Esophagus (tissue), 2 donors: ENCODE results near the gene ZNF501. TPM values are rescaled to one million over a fixed set of nuclear protein-coding genes. Genes with fewer than 3 reads are reported as not detected.

Experiments used
- H3K27ac ChIP-seq, 2 donors: one replicate each; pipeline ENCODE4 v1.5.1; 2013; ENCODE audit warnings: low read depth in 2 of 2, mild to moderate bottlenecking in 2 of 2, inconsistent platforms in 1 of 2, low read length in 1 of 2, moderate library complexity in 1 of 2
- H3K27me3 ChIP-seq, 2 donors: one replicate each; pipeline ENCODE4 v1.6.1; 2013; ENCODE audit warnings: low read length in 2 of 2, control low read depth in 1 of 2, mild to moderate bottlenecking in 1 of 2; ENCODE audit not compliant: insufficient read depth in 2 of 2, control insufficient read depth in 1 of 2
- H3K36me3 ChIP-seq, 2 donors: one replicate each; pipeline ENCODE4 v1.6.1; 2013; ENCODE audit warnings: low read length in 1 of 2; ENCODE audit not compliant: control insufficient read depth in 2 of 2, insufficient read depth in 2 of 2
- H3K4me1 ChIP-seq, 2 donors: one replicate each; pipeline ENCODE4 v1.6.1; 2013; ENCODE audit warnings: low read length in 1 of 2; ENCODE audit not compliant: control insufficient read depth in 2 of 2, insufficient read depth in 2 of 2
- H3K4me3 ChIP-seq, 2 donors: one replicate each; pipeline ENCODE4 v1.5.1; 2013; ENCODE audit warnings: low read length in 2 of 2, mild to moderate bottlenecking in 2 of 2, low read depth in 1 of 2, moderate library complexity in 1 of 2
- H3K9me3 ChIP-seq, 2 donors: one replicate each; pipeline ENCODE4 v1.6.1; 2013; ENCODE audit warnings: mild to moderate bottlenecking in 2 of 2, low read depth in 1 of 2, low read length in 1 of 2, moderate library complexity in 1 of 2; ENCODE audit not compliant: control insufficient read depth in 2 of 2, insufficient read depth in 1 of 2
- WGBS, 2 donors: extraction: QIAGEN DNeasy Blood & Tissue Kit; methylation state at CpG; one replicate each; pipeline ENCODE4 v1.1.7; 2013; 5-methylcytosine and 5-hydroxymethylcytosine counted together
- polyA plus RNA-seq, 2 donors: library from polyadenylated mRNA; stranded (reverse); fragments of 200-250 nt; gene quantifications; one replicate each; pipeline ENCODE4 v1.2.3, GENCODE V29; 2013
- donor health status: healthy with polysubstance abuse.
- donor health status: Bipolar disorder and iron deficiency.

ZNF501 gene
- polyA plus RNA-seq, 2 donors = 0.53 to 0.89 TPM

GRCh38 chr3:44734646-44735168 lies 5.3 kb downstream of the ZNF501 start:
- Histone ChIP-seq H3K9me3 (peaks cover 4 to 17% of the 10 kb centered on the region in 2 donors), H3K4me1 (no peaks in the 10 kb centered on the region), H3K4me3 (no peak overlapping the region), H3K27me3 (peaks cover 0 to 2% of the 10 kb centered on the region in 2 donors), H3K36me3 (peaks cover 0 to 6% of the 10 kb centered on the region in 2 donors), H3K27ac (no peak overlapping the region)
- WGBS, 2 donors = 92 to 94% methylated on average over 3 of the region's 3 CpGs

- 2% methylated on average over 15 of the region's 15 CpGs for WGBS, 2 donors
- peak overlapping the region; percentile 18 to 77 for H3K27ac ChIP-seq
Measured at GRCh38 chr3:44761101-44761423, 31.6 kb downstream of the ZNF501 start.

GRCh38 chr3:44761424-44762169 lies 32.2 kb downstream of the ZNF501 start, which contains the start of the genes KIAA1143 and KIF15:
Gene KIAA1143, minus strand, starts transcription at chr3:44761619. Its CDS starts 17 bp downstream, at chr3:44761602.
Gene KIF15, plus strand, starts transcription at chr3:44761794. Its CDS starts 72 bp downstream, at chr3:44761866.
- H3K27ac ChIP-seq = peak within 1 kb of the TSS; percentile 18 to 77
- 0 to 1% methylated on average over 64 of the region's 64 CpGs for WGBS, 2 donors

More at GRCh38 chr3:44761101-44761423, 31.6 kb downstream of the ZNF501 start:
- Histone ChIP-seq H3K27me3 (no peaks in the 10 kb centered on the region), H3K4me3 (peak overlapping the region; percentile 60 to 92), H3K4me1 (no peaks in the 10 kb centered on the region), H3K9me3 (peaks cover 0 to 2% of the 10 kb centered on the region in 2 donors), H3K36me3 (no peaks in the 10 kb centered on the region)

GRCh38 chr3:44762170-44762677 lies 32.8 kb downstream of the ZNF501 start:
- no peaks in the 10 kb centered on the region for H3K27me3 ChIP-seq
- H3K4me1 ChIP-seq = no peaks in the 10 kb centered on the region
- peak overlapping the region in 1 of 2 donors; percentile 44 for H3K27ac ChIP-seq
- 2 to 3% methylated on average over 9 of the region's 9 CpGs for WGBS, 2 donors
- H3K9me3 ChIP-seq = peaks cover 0 to 1% of the 10 kb centered on the region in 2 donors
- H3K36me3 ChIP-seq = no peaks in the 10 kb centered on the region
- H3K4me3 ChIP-seq = peak overlapping the region; percentile 60 to 92

More at GRCh38 chr3:44761424-44762169, 32.2 kb downstream of the ZNF501 start, which contains the start of the genes KIAA1143 and KIF15:
- H3K4me1 ChIP-seq = no peaks in the 10 kb centered on the region
- H3K9me3 ChIP-seq = peaks cover 0 to 2% of the 10 kb centered on the region in 2 donors
- H3K4me3 ChIP-seq = peak within 1 kb of the TSS; percentile 60 to 92
- H3K36me3 ChIP-seq = no peaks in the 10 kb centered on the region
- no peaks in the 10 kb centered on the region for H3K27me3 ChIP-seq

- Histone ChIP-seq H3K9me3 (no peaks in the 10 kb centered on the region), H3K27ac (no peak overlapping the region), H3K36me3 (no peaks in the 10 kb centered on the region), H3K4me3 (peak overlapping the region in 1 of 2 donors; percentile 92), H3K27me3 (no peaks in the 10 kb centered on the region), H3K4me1 (no peaks in the 10 kb centered on the region)
- 23 to 25% methylated on average over 5 of the region's 5 CpGs for WGBS, 2 donors
Measured at GRCh38 chr3:44762690-44763089, 33.3 kb downstream of the ZNF501 start.

GRCh38 chr3:44764248-44764647 lies 34.8 kb downstream of the ZNF501 start:
- Histone ChIP-seq H3K9me3 (peaks cover 0 to 2% of the 10 kb centered on the region in 2 donors), H3K27me3 (no peaks in the 10 kb centered on the region), H3K4me1 (no peaks in the 10 kb centered on the region), H3K36me3 (no peaks in the 10 kb centered on the region), H3K4me3 (no peak overlapping the region), H3K27ac (no peak overlapping the region)

- Histone ChIP-seq H3K4me1 (no peaks in the 10 kb centered on the region), H3K36me3 (no peaks in the 10 kb centered on the region), H3K4me3 (no peak overlapping the region), H3K27ac (no peak overlapping the region), H3K9me3 (peaks cover 0 to 5% of the 10 kb centered on the region in 2 donors), H3K27me3 (no peaks in the 10 kb centered on the region)
- WGBS, 2 donors = 94 to 98% methylated on average over 1 of the region's 1 CpG
Measured at GRCh38 chr3:44771424-44772098, 42.1 kb downstream of the ZNF501 start.

- Histone ChIP-seq H3K4me1 (no peaks in the 10 kb centered on the region), H3K9me3 (peaks cover 0 to 5% of the 10 kb centered on the region in 2 donors), H3K27ac (no peak overlapping the region), H3K4me3 (no peak overlapping the region), H3K36me3 (no peaks in the 10 kb centered on the region), H3K27me3 (no peaks in the 10 kb centered on the region)
- WGBS, 2 donors = 95 to 96% methylated on average over 1 of the region's 1 CpG
Measured at GRCh38 chr3:44772099-44772442, 42.6 kb downstream of the ZNF501 start.

- Histone ChIP-seq H3K36me3 (peaks cover 0 to 2% of the 10 kb centered on the region in 2 donors), H3K9me3 (no peaks in the 10 kb centered on the region), H3K27ac (no peak overlapping the region), H3K27me3 (no peaks in the 10 kb centered on the region), H3K4me1 (no peaks in the 10 kb centered on the region), H3K4me3 (no peak overlapping the region)
- WGBS, 2 donors = 95 to 96% methylated on average over 4 of the region's 4 CpGs
Measured at GRCh38 chr3:44782891-44783290, 53.5 kb downstream of the ZNF501 start.
